ENCODE measurements around the gene UGGT1. TPM values are rescaled to one million over a fixed set of nuclear protein-coding genes. Genes with fewer than 3 reads are reported as not detected.

UGGT1 gene
- total RNA-seq, 4 donors from 2014 or later, result 38.8 to 57.2 (median 52.2) TPM

GRCh38 chr2:128162266-128162665 is 71.3 kb downstream of the UGGT1 start:
- Histone ChIP-seq H3K9me3 (no peaks in the 10 kb centered on the region), H3K27me3 (no peaks in the 10 kb centered on the region), H3K36me3 (peaks cover 0 to 46% (median 22%) of the 10 kb centered on the region in 4 donors), H3K4me1 (no peaks in the 10 kb centered on the region), H3K27ac (no peak overlapping the region), H3K4me3 (no peak overlapping the region)
- DNase-seq, result no peak
- intact Hi-C loops (cut with DNase I; ENCODE audit: low total_unique reads) (no loop called here), in situ Hi-C loops (cut with MboI; ENCODE audit: low pct_ligation_motif_present in 1 of 4, low pct_unique_long_range_greater_than_20kb in 1 of 4, low sequenced_read_pairs in 3 of 4) (no loop called here)
- TF ChIP-seq POLR2AphosphoS5 (IDR thresholded peaks at IDR 0.05) (no peak), EP300 (IDR thresholded peaks at IDR 0.05; ENCODE audit: low read depth) (no peak), POLR2A (IDR thresholded peaks at IDR 0.05) (no peak), CTCF (IDR thresholded peaks at IDR 0.05) (no peak)
- WGBS, 2 donors (ENCODE audit: low coverage in 1 of 2), result 50 to 91% methylated on average over 1 to 2 of the region's 2 CpGs

- H3K4me3 ChIP-seq, result no peak overlapping the region
- no peak for TF ChIP-seq EP300 (IDR thresholded peaks at IDR 0.05; ENCODE audit: low read depth)
- TF ChIP-seq POLR2A (IDR thresholded peaks at IDR 0.05), result no peak
- TF ChIP-seq POLR2AphosphoS5 (IDR thresholded peaks at IDR 0.05), result no peak
- TF ChIP-seq CTCF (IDR thresholded peaks at IDR 0.05), result no peak
- no peaks in the 10 kb centered on the region for H3K9me3 ChIP-seq
- no peaks in the 10 kb centered on the region for H3K4me1 ChIP-seq
- no peaks in the 10 kb centered on the region for H3K27me3 ChIP-seq
- peaks cover 0 to 39% (median 18%) of the 10 kb centered on the region in 4 donors for H3K36me3 ChIP-seq
- DNase-seq, result no peak
- intact Hi-C loops (cut with DNase I; ENCODE audit: low total_unique reads) (no loop called here), in situ Hi-C loops (cut with MboI; ENCODE audit: low pct_ligation_motif_present in 1 of 4, low pct_unique_long_range_greater_than_20kb in 1 of 4, low sequenced_read_pairs in 3 of 4) (no loop called here)
- no peak overlapping the region for H3K27ac ChIP-seq
- WGBS, 2 donors (ENCODE audit: low coverage in 1 of 2), result 92 to 97% methylated on average over 2 of the region's 2 CpGs
Observed at GRCh38 chr2:128164311-128164710, 73.3 kb downstream of the UGGT1 start.

GRCh38 chr2:128166746-128167353 is 75.8 kb downstream of the UGGT1 start:
- intact Hi-C loops (cut with DNase I; ENCODE audit: low total_unique reads), result no loop called here
- TF ChIP-seq POLR2AphosphoS5 (IDR thresholded peaks at IDR 0.05), result no peak
- no peak for TF ChIP-seq EP300 (IDR thresholded peaks at IDR 0.05; ENCODE audit: low read depth)
- TF ChIP-seq POLR2A (IDR thresholded peaks at IDR 0.05), result no peak
- no peak for TF ChIP-seq CTCF (IDR thresholded peaks at IDR 0.05)

GRCh38 chr2:128169094-128169493 is 78.1 kb downstream of the UGGT1 start:
- no peak for DNase-seq
- Histone ChIP-seq H3K4me1 (peaks cover 0 to 7% (median 0%) of the 10 kb centered on the region in 4 donors), H3K4me3 (no peak overlapping the region), H3K27ac (no peak overlapping the region), H3K9me3 (no peaks in the 10 kb centered on the region), H3K36me3 (peaks cover 0 to 51% (median 19%) of the 10 kb centered on the region in 4 donors), H3K27me3 (no peaks in the 10 kb centered on the region)
- TF ChIP-seq CTCF (IDR thresholded peaks at IDR 0.05) (no peak), EP300 (IDR thresholded peaks at IDR 0.05; ENCODE audit: low read depth) (no peak), POLR2AphosphoS5 (IDR thresholded peaks at IDR 0.05) (no peak), POLR2A (IDR thresholded peaks at IDR 0.05) (no peak)
- WGBS, 2 donors (ENCODE audit: low coverage in 1 of 2), result 81 to 87% methylated on average over 4 of the region's 4 CpGs
- intact Hi-C loops (cut with DNase I; ENCODE audit: low total_unique reads), result no loop called here
- in situ Hi-C loops (cut with MboI; ENCODE audit: low pct_ligation_motif_present in 1 of 4, low pct_unique_long_range_greater_than_20kb in 1 of 4, low sequenced_read_pairs in 3 of 4), result no loop called here

More at GRCh38 chr2:128166746-128167353, 75.8 kb downstream of the UGGT1 start:
- 85 to 89% methylated on average over 4 of the region's 4 CpGs for WGBS, 2 donors (ENCODE audit: low coverage in 1 of 2)
- in situ Hi-C loops (cut with MboI; ENCODE audit: low pct_ligation_motif_present in 1 of 4, low pct_unique_long_range_greater_than_20kb in 1 of 4, low sequenced_read_pairs in 3 of 4), result no loop called here
- H3K9me3 ChIP-seq, result no peaks in the 10 kb centered on the region
- H3K4me1 ChIP-seq, result peaks cover 0 to 7% (median 0%) of the 10 kb centered on the region in 4 donors
- no peaks in the 10 kb centered on the region for H3K27me3 ChIP-seq
- no peak overlapping the region for H3K27ac ChIP-seq
- H3K4me3 ChIP-seq, result no peak overlapping the region
- peaks cover 0 to 35% (median 16%) of the 10 kb centered on the region in 4 donors for H3K36me3 ChIP-seq
- DNase-seq, result no peak
